Stimulated activated CD8-positive, alpha-beta memory T cell treated with anti-CD3 and anti-CD28 coated beads, Interleukin-15, amount 100 ng/mL, for 1 hour (primary cell): ENCODE results near the gene ALDH2.
A peak's percentile ranks its signal among the peaks of the same experiment; 100 is the strongest.
"Not testable (repeated sequence)": the region's sequence is repeated elsewhere in the genome, so short reads cannot be mapped to it uniquely, and the experiment has no call there.

Experiments
- DNase-seq: peaks from one replicate; pipeline ENCODE4 v3.0.0-alpha.2; 2020; ENCODE audit warnings: low read depth

Gene ALDH2

DNA sequence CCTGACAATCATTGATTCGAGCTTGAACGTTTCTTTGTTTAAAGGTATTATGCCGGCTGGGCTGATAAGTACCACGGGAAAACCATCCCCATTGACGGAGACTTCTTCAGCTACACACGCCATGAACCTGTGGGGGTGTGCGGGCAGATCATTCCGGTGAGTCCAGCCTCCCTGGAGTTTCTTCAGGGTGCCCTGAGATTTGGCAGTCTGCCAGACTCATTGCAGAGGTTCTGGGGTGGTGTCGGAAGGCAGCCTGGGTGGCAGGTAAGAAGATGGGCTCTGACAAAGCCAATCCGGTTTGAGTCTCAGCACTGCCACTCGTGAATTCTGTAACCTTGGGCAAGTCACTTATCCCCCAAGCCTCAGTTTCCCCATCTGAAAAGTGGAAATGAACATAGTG is 23.0 kb downstream of the ALDH2 start:
- DNase-seq, result no peak

DNA sequence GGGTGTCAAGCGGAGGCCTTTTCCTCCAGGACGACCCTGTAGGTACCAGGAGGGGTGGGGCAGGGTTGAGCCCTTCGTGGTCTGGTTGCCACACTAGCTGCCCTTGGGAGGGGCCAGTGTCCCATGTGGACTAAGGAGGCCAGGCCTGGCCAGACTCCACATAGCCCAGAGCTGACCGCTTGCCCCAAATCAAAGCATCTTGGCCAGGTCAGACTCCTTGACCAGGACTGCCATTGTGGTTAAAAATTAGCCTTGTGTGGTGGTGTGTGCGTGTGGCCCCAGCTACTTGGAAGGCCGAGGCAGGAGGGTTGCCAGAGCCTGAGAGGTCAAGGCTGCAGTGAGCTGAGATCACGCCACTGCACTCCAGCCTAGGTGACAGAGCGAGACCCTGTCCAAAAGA is 24.8 kb downstream of the ALDH2 start:
- no peak for DNase-seq

DNA sequence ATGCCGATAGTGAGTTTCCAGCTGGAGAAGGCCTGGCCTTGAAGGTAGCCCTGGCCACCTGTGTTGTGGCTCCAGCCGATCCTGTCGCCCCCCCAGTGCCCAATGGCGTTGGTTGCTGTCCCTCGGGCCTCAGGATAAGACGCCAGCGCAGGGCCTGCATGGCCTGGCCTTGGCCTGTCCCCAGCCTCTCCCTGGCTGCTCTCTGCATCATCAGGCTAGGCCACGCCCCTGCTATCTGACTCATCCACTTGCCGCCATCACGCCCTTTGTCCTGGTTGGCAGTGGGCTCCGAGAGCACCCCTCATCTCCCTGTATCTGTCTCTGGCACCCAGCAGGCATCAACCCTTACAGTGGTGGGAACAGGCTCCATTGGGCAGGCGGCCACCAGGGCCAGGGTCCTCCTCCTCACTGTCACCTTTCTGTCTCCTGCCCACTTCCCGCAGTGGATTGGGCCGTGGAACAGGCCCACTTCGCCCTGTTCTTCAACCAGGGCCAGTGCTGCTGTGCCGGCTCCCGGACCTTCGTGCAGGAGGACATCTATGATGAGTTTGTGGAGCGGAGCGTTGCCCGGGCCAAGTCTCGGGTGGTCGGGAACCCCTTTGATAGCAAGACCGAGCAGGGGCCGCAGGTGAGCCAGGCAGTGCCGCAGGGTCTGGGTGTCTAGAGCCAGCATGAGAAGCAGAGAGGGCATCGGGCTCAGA is 25.6 kb downstream of the ALDH2 start:
- DNase-seq, result no peak

DNA sequence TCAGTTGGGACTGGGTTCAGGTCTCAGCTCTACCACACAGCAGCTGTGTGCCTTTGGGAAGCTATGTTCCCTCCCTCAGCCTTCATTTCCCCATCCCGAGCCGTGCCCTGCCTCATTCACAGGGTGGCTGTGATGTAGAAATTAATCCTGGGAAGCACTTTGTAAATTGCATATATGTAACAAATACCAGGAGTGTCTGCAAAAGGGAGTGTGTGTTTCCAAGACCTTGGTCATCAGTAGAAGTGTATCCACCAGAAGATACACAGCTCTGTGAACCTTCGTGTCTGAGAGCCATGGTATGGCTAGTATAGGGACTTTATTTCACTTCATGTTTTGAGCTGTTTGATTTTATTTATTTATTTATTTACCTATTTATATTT is 26.1 kb downstream of the ALDH2 start:
- DNase-seq, result no peak

DNA sequence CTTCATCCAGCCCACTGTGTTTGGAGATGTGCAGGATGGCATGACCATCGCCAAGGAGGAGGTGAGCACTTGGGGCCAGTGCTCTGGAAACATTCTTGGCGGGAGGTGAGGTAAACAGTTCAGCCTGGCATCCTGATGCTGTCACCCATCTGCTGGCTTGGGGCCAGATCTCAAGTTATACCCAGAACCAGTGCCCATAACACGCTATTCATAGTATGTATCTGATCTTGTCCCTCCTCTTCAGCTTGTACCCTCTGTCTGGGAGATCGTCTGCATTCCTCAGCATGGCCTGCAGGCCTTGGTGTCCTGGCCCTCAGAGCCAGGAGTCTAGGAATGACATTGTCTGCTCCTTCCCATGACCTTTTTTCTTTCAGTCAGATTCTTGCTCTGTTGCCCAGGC is 31.4 kb downstream of the ALDH2 start:
- no peak for DNase-seq

DNA sequence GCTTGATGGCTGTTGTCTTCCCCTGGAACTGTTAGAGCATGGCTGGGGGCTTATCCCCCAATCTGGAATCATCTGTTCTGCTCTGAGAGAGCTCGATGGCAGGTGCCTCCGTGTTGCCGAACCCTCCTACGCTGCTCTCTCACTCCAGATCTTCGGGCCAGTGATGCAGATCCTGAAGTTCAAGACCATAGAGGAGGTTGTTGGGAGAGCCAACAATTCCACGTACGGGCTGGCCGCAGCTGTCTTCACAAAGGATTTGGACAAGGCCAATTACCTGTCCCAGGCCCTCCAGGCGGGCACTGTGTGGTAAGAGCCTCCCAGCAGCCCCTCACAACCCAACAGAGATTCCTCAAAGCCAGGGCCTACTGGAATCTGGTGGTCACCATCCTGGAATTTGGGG is 33.0 kb downstream of the ALDH2 start:
- no peak for DNase-seq

DNA sequence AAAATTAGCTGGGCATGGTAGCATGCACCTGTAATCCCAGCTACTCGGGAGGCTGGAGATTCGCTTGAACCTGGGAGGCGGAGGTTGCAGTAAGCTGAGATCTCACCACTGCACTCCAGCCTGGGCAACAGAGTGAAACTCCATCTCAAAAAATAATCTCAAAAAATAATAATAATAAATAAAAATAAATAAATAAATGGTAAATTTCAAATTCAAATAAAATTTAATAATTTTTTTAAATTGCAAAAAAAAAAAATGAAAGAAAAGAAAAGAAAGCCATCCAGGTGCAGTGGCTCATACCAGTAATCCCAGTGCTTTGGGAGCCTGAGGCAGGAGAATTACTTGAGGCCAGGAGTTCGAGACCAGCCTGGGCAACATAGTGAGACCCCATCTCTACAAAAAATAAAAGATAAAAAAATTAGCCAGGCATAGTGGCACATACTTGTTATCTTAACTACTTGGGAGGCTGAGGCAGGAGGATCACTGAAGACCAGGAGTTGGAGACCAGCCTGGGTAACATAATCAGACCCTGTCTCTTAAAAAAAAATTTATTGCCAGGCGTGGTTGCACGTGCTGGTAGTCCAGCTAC is 36.4 kb downstream of the ALDH2 start:
- no peak for DNase-seq

DNA sequence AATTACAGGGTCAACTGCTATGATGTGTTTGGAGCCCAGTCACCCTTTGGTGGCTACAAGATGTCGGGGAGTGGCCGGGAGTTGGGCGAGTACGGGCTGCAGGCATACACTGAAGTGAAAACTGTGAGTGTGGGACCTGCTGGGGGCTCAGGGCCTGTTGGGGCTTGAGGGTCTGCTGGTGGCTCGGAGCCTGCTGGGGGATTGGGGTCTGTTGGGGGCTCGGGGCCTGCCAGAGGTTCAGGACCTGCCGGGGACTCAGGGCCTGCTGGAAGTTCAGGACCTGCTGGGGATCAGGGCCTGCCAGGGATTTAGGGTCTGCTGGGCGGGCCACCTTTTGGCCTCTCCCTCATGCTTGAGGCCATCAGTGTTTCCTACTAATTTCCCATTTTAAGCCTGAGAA is 37.1 kb downstream of the ALDH2 start:
- DNase-seq, result no peak

DNA sequence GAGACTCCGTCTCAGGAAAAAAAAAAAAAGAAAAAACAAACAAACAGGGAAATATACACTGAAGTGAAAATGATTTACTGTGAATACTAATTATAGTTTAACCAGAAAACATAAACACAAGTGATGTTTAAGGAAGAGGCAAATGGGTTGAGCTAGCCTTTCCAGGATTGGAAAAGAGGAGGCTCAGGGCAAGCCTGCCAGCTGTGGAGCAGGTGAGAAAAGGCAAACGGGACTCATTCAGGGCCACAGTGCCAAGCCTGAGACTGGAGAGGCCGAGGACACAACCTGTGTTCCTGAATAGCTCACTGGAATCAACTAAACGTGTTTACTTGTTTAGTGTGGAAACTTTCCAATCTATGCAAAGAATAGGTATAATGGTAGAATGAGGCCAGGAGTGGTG is 39.6 kb downstream of the ALDH2 start:
- no peak for DNase-seq

DNA sequence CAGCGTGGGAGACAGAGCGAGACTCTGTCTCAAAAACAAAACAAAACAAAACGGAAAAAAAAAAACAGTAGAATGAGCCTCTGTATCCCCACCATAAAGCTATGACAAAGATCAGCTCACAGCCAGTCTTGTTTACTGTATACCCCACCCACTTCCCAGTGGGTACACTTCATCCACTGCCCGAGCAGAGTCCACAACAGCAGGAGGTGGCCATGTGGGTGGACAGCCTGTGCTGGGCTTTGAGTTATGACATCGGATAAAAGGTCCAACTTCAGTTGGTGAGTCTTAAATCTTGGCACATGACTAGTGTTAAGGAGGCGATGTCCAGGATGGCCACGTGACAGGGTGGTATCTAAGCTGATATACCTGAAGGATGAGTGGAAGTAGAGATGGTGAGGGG is 40.5 kb downstream of the ALDH2 start:
- DNase-seq, result no peak

DNA sequence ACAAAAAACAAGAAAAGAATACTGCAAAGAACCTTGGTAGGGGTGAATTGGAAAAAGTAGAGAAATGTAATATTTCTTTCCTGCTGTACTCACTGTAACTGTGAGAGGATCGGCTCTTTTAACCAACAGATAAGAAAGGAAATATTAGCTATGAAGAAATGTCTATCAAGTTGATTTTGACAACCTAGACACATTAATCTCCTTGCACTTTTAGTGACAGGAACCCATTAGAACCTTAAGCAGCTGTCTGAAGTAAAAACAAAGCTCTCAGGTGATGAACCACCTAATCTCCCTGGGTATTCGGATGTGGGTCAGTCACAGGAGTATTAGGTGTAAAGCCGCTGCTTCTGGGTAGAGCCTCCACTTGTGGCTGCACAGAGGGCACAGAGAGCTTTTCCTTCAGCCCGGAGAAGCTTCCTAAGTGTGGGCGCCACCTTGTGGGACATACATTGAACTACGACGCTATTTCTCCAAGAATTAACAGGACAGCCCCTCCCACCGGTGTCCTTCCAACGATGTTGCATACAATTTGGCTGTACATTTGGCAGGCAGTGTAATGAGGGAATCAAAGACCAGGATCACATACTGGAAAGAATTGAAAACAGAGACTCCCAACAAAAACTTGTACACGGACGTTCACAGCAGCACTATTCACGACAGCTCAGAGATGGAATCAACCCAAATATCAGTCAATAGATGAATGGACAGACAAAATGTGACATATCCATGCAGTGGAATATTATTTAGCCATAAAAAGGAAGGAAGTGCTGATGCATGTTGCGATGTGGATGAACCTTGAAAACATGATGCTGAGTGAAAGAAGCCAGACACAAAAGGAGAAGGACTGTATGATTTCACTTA is 46.4 kb downstream of the ALDH2 start:
- peak; percentile 40 for DNase-seq

DNA sequence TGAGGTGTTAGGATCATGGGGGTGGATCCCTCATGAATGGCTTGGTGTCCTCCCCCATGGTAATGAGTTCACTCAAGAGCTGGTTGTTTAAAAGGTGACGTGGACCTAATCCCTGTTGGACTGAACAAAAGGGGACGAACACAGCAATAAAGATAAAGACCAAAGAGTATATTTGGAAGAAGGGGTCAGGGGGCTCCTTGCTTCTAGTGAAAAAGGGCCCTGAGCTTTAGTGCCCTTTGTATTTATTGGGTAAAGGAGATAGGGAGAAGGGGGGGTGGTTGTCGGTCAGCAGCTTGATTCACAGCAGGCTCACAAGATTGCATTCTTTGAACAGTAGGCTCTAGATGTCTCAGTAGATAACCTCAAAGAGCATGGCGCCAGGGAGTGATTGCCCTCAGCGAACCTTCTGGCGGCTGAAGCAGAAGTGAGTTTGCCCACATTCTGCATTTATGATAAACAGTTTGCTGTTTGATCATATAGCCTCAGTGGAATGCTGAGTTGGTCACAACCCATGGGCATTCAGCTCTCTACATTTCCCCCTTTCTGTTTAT is 49.4 kb downstream of the ALDH2 start:
- DNase-seq, result no peak

DNA sequence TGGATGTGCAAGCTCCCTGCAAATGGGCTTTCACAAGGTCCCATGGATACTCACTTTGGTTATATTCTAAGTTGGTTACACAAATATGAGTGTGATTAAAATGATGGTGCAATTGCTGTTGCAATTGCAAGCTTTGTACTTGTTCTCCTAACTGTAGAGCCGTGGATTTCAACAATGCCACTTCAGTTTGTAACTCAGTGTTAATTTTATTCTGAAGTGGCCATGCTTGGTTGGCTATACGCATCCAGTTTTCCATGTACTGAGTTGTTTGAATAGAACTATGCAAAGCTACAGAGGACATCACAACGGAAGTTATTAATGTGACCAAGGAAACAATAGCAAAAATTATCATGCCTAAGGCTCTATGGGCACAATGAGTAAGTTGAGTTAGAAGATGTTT is 50.2 kb downstream of the ALDH2 start:
- not testable (repeated sequence) for DNase-seq

DNA sequence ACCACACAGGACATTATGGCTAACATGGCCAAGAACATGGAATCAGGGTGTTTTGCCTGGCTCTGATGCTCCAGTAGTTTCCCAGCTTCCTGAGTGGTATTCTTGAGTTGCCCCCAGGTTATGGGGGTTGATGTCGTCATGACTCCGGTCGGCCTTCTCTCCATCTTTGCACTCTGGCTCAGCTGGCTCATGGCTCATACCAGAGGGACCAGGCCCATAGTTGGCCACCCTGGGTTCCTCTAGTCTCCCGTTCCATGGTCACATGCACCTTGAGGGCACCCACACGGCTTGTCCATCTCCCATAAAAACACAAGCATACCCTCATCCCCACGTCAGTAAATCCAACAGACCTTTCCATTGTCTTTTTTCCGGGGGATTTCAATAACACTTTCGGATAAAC is 51.6 kb downstream of the ALDH2 start:
- no peak for DNase-seq

DNA sequence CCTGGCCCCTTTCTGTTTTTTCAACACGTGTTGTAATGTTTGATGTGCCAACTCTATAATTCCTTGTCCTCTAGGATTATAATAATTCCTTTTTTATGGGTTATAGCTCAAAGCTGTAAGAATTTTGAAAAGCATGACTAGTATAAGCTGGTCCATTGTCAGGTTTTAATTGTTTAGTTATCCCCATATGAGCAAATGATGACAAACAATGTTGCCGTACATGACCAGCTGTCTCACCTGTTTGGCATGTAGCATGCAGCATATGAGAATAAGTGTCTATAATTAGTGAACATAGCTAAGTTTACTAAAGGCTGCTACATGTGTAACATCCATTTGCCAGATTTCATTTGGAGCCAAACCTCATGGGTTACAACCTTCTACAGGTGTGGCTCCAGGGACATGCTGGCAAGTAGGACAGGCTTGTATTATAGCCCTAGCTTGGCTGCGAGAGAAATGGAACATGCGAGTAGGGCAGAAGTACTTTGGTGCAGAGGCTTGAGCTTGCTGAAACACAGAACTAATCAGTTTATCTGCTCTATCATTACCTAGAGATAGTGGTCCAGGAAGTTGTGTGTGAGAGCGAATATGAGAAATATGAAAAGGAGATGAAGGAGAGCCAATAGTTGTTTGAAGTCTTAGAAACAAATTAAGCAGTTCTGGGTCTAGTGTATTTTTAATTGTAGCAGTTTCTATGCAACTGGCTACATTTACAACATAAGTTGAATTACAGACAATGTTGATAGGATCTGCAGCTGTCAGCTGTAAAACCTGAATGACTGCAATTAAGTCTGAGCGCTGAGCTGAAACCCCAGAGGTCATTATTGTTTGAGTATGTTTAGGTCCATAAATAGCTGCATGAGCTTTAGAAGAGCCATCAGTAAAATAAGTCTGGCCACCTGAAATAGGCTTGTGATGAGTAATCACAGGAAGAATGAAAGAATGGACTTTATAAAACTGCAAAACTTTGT is 52.7 kb downstream of the ALDH2 start:
- no peak for DNase-seq

DNA sequence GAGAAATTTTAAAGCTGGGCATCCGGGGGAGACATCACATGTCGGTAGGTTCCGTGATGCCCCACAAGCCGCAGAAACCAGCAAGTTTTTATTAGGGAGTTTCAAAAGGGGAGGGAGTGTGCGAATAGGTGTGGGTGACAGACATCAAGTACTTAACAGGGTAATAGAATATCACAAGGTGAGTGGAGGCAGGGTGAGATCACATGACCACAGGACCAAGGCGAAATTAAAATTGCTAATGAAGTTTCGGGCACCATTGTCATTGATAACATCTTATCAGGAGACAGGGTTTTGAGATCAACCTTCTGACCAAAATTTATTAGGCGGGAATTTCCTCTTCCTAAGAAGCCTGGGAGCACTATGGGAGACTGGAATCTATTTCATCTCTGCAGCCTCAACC is 54.1 kb downstream of the ALDH2 start:
- not testable (repeated sequence) for DNase-seq

DNA sequence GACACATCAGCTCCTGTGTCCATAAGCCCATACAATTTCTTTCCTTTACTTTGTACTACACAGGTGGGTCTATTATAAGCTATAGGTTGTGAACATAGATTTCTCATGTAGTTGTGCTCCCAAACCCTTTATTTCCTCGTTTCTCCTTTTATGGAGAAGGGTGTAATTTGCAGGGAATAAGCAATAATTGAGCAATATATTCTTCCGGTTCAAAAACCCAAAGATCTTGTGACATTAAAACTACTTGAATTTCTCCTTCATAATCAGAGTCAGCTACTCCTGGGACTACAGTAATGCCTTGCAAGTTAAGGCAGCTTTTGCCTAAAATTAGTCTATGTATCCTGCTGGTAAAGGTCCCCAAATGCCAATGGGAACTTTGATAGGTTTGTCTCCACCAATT is 56.2 kb downstream of the ALDH2 start:
- no peak for DNase-seq

DNA sequence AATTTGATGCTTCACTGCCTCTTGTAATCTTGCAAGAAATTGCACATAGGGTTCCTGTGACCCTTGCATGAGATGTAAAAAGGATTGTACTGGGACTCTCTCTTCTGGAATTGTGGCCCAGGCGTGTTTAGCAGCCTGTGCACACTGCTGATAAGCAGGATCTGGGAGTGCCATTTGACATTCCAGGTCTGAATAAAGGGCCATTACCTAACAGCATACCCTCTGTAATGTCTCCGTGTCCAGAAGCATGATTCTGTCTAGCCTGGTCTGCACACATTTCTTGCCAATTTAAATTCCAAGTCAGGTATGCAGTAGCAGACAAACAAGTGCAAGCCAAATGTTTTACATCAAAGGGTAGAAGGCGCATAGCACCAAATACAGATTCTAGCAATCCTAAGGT is 57.2 kb downstream of the ALDH2 start:
- no peak for DNase-seq

DNA sequence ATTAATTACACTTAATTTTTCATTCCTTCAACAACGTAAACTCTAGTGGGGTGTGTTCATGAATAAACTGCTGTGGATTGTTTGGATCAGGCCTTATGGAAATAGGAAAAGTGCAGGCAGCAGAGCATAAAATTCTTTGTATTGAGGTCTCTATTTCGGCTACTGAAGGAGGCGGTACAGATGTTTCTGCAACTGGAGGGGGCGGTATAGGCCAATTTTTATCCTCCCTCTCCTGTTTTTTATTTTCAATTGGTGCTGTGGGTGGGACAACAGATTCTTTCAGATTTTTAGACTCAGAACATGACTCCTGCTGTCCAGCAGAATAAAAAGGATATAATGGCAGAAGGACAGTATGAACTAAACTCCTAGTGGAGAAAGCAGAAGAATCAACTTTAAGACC is 57.6 kb downstream of the ALDH2 start:
- not testable (repeated sequence) for DNase-seq

DNA sequence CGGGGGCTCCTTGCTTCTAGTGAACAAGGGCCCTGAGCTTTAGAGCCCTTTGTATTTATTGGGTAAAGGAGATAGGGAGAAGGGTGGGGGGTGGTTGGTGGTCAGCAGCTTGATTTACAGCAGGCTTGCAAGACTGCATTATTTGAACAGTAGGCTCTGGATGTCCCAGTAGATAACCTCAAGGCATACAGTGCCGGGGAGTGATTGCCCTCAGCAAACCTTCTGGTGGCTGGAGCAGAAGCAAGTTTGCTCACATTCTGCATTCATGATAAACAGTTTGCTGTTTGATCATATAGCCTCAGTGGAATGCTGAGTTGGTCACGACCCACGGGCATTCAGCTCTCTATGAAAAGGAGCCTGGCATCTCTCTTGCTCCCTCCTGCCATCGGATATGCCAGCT is 58.8 kb downstream of the ALDH2 start:
- DNase-seq, result no peak

DNA sequence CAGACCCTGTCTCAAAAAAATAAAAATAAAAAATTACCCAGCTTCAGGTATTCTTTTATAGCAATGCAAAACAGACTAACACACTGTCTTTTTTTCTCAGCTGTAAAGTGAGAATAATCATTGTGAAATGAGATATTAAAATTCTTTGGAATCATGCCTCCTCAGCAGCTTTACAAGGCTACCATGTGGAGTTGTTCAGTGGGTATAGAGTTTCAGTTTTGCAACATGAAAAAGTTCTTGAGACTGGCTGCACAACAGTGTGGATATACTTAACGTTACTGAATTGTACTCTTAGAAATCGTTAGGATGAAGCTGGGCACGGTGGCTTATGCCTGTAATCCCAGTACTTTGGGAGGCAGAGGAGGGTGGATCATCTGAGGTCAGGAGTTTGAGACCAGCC is 59.6 kb downstream of the ALDH2 start:
- DNase-seq, result no peak

DNA sequence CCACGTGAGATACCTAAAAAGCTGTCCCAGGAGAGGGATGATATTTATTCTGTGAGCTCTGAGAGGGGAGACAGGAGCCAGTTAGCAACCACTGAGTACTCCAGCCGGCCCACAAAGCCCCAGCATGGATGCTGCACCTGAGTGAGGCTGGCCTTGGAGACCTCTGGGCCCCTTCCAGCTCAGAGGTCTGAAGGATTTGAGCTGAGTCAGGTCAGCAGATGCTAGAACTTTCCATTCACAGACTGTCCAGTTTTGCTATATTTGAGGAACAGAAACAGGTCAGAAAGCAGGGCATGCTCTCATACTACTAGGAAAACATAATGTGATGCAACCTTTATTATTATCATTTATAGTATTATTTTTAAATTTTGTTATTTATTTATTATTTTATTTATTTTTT is 60.3 kb downstream of the ALDH2 start:
- no peak for DNase-seq
